HG03520 (cell line): ENCODE results near the gene SDR42E2.
"Not testable (repeated sequence)": the region's sequence is repeated elsewhere in the genome, so short reads cannot be mapped to it uniquely, and the experiment has no call there.

Experiments used
- ATAC-seq: cut with Tn5 transposase; IDR thresholded peaks from one replicate; pipeline ENCODE4 v1.9.1; 2021; ENCODE audit warnings: mild to moderate bottlenecking, moderate library complexity; ENCODE audit not compliant: unreplicated experiment

Gene SDR42E2

DNA sequence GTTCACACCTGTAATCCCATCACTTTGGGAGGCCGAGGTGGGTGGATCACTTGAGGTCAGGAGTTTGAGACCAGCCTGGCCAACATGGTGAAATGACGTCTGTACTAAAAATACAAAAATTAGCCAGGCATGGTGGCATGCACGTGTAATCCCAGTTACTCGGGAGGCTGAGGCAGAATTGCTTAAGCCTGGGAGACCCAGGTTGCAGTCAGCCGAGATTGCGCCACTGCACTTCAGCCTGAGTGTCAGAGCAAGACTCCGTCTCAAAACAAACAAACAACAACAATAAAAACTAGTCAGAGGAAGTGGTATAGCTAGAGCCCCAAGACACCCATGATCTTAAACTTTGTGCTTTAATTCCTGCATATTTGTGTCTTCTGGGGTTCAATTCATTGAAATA is 9.2 kb upstream of the SDR42E2 start:
- ATAC-seq, result not testable (repeated sequence)

- ATAC-seq, result no peak
Observed at GRCh38 chr16:22161401-22161800, 905 bp upstream of the SDR42E2 start.

DNA sequence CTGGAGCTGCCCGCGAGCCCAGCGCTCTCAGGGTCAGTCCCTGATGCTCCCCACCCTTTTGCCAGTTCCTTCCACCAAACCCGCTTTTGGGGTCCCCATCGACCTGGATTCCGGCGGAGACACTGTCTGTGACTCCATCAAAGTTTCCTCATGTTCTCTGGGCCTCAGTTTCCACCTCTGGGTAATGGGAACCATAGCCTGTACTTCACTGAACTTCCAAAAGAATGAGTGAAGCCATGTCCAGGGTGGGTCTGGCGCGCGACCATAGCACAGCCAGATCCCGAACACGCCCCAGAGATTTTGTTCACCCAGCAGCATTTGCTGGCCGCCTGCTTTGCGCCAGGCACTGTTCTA is 327 bp downstream of the SDR42E2 start:
- no peak for ATAC-seq

- ATAC-seq, result no peak
Observed at GRCh38 chr16:22163806-22164205, 1.5 kb downstream of the SDR42E2 start.

DNA sequence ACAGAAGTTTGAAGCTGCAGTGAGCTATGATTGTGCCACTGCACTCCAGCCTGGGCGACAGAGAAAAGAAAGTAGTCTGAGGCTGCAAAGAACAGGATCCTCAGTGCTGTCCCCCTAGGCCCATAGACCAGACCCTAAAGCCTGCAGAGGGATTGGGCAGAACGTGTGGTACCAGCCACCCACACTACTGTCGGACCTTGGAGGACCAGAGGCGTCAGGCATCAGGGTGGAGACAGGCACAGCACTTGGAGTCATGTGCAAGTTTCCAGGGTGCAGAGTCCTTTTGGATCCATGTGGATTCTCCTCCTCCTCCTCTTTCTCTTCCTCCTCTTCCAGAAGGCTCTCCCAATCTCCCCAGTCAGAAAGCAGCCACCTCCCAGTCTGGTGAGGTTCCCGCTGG is 2.2 kb downstream of the SDR42E2 start:
- no peak for ATAC-seq

DNA sequence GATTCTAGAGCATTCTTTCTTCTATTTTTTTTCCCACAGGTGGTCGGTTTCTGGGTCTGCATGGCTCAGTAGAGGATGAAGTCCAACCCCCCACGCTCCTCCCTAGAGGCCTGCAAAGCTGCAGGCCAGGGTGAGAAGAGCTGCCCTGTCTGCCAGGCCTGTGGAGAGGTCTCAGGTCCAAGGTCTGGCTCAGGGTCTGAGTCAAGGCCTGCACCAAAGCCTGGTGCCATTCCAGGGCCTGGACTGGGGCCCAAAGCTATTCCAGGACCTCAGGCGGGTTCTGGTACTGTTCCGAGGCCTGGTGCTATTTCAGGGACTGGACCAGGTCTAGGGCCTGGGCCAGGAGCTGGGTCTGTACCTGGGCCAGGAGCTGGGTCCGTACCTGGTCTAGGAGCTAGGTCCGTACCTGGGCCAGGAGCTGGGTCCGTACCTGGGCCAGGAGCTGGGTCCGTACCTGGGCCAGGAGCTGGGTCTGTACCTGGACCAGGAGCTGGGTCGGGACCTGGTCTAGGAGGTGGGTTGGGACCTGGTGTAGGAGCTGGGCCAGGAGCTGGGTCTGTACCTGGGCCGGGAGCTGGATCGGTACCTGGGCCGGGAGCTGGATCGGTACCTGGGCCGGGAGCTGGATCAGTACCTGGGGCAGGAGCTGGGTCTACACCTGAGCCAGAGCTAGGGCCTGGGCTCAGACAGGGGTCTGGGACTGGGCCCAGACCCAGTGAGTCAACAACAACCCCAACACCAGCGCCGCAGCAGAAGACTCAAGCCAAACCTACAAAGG is 3.4 kb downstream of the SDR42E2 start:
- ATAC-seq, result no peak

GRCh38 chr16:22171953-22172352 is 9.6 kb downstream of the SDR42E2 start:
- ATAC-seq, result no peak

DNA sequence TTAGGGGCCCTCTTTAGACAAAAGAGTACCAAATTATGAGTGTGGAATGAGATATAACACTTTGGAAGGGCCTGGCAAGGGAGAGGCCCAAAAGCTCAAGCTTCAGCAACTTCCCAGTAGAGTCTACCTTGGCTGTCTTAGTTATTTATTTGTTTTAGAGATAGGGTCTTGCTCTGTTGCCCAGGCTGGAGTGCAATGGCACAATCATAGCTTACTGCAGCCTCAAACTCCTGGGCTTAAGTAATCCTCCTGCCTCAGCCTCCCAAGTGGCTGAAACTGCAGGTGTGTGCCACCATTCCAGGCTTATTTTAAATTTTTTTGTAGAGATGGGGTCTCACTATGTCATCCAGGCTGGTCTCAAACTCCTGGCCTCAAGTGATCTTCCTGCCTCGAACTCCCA is 10.3 kb downstream of the SDR42E2 start:
- not testable (repeated sequence) for ATAC-seq

- ATAC-seq, result no peak
Observed at GRCh38 chr16:22174642-22175041, 12.3 kb downstream of the SDR42E2 start.

GRCh38 chr16:22177968-22178930 is 15.9 kb downstream of the SDR42E2 start:
- ATAC-seq, result no peak

GRCh38 chr16:22181426-22181825 is 19.1 kb downstream of the SDR42E2 start:
- no peak for ATAC-seq

DNA sequence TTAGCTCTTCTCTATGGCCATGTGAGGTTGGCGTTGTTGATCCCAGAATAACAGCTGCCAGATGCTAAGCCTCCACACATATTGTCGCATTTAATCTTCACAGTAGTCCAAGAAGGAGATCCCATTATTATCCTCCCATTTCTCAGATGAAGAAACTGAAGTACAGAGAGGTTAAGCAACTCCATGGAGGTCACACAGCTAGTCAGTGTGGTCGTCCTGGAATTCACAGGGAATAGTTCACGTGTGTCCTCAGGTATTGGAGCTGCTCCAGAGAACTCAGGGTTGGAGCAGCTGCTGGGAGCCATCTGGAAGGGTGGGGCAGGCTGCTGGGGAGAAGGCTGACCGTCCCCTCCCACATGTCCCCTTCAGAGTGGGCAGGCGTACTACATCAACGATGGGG is 19.5 kb downstream of the SDR42E2 start:
- no peak for ATAC-seq

GRCh38 chr16:22183335-22183734 is 21.0 kb downstream of the SDR42E2 start:
- no peak for ATAC-seq

GRCh38 chr16:22183901-22184614 is 21.8 kb downstream of the SDR42E2 start:
- ATAC-seq, result no peak

GRCh38 chr16:22184615-22184968 is 22.3 kb downstream of the SDR42E2 start:
- ATAC-seq, result no peak

GRCh38 chr16:22186517-22186916 is 24.2 kb downstream of the SDR42E2 start:
- no peak for ATAC-seq

DNA sequence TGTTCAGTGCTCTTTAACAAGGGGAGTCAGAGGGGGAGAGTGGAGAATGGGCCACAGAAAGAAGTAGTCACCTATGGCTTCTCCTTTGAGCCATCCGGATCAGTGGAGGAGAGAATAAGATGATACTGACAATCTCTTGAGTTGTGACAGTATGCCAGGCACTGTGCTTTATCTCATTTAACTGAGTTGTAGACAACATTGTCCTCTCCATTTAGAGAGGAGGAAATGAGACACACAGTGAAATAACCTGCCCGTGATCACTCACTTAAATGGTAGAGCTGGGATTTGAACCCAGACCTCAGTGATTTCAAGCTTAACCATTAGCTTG is 25.9 kb downstream of the SDR42E2 start:
- no peak for ATAC-seq

DNA sequence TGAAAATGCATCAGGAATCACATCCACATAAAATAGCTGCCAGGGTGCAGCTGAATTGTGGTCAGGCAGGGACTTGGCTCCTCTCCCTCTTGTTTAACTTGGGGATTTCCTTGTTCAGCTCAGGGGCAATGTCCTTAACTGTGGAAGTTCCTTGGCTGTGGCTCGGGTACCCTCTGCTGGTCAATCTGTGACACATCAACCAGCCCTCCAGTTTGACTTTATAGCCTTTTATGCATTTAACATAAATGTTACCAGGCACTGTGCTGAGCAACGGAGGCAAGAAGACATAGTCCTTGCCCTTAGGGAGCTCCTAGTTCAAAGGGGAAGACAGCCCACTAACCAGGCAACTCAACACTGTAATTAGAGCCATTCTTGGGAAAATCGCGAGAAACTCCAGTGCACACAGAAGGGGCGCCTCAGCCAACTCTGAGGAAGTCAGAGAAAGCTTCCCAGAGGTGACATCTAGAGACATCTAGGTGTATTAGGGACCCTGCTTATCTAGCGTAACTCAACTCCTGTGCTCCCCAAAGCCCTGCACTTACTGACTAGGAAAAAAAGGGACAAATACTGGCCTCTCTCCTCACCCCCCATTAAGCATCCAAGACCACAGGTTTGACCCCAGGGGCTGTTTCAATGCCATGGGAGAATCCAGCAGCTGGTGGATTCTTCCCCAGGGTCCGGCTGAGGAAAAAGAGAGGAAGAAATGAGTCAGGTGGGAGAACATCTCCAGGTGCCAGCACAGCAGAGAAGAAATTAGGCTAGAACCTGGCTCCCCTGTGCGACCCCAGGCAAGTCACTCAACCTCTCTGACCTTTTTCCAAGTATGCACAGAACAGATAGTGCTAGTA is 26.5 kb downstream of the SDR42E2 start:
- no peak for ATAC-seq

DNA sequence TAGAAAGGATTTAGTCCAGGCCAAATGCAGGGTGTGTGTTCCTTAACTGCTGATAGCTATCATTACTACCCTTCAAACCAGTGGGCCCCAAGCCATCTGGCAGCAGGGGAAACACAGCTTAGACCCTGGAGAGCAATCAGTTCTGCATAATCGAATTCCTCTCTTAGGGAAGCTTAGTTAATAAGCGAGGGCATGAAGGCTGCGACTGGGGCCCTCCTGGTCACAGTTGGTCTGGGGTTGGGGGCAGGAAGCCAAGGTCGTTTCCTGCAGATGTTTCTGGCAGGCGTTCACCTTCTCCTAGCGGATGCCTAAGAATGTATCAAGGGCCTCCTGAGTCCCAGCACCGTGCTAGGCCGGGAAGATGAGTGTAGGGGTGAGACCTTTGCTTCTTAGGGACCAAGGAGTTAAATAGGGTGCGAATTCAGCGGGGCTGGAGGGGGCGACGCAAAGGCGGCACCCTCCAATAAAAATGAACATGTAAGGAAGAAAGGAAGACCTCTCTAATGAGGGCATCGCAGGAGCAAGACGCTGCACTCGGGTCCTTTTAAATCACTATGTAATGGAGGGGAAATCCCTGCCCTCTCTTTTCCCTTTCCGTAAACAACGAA is 27.3 kb downstream of the SDR42E2 start:
- no peak for ATAC-seq

GRCh38 chr16:22190081-22190775 is 27.9 kb downstream of the SDR42E2 start:
- ATAC-seq, result peak; percentile 60
